ENCODE results near the gene UBE2J1. TPM values are rescaled to one million over a fixed set of nuclear protein-coding genes. Genes with fewer than 3 reads are reported as not detected.

The UBE2J1 gene
- total RNA-seq, 1 experiment from 2014 or later = 23.3 TPM

GRCh38 chr6:89313006-89313405, 39.5 kb downstream of the UBE2J1 start:
- Histone ChIP-seq H3K4me1 (ENCODE audit: control insufficient read depth in 1 of 2, insufficient read depth in 2 of 2, low read length in 2 of 2) (peaks cover 5 to 22% of the 10 kb centered on the region in 2 experiments; a peak in 2 of 4 replicates), H4K20me1 (ENCODE audit: insufficient read depth) (no peaks in the 10 kb centered on the region), H3K36me3 (ENCODE audit: control insufficient read depth in 1 of 2, insufficient read depth in 2 of 2, low read length in 2 of 2) (no peaks in the 10 kb centered on the region), H3K9ac (ENCODE audit: low read length) (no peak overlapping the region), H3K9me3 (ENCODE audit: control insufficient read depth in 1 of 2, insufficient read depth in 1 of 2, low read depth in 1 of 2, low read length in 2 of 2) (no peaks in the 10 kb centered on the region), H3K4me3 (replicated peaks in 1 of 2; ENCODE audit: low read depth in 1 of 2, low read length in 2 of 2) (no peak overlapping the region), H3K79me2 (ENCODE audit: insufficient read depth, low read length) (no peaks in the 10 kb centered on the region), H3K27me3 (ENCODE audit: insufficient read depth, low read length) (no peaks in the 10 kb centered on the region), H2AFZ (ENCODE audit: low read depth, low read length, poor library complexity, severe bottlenecking) (no peak overlapping the region), H3K9me2 (ENCODE audit: insufficient read depth) (no peaks in the 10 kb centered on the region), H3K4me2 (ENCODE audit: low read length) (no peak overlapping the region), H3K27ac (ENCODE audit: low read depth, low read length) (no peak overlapping the region)
- TF ChIP-seq, protein P1, sequence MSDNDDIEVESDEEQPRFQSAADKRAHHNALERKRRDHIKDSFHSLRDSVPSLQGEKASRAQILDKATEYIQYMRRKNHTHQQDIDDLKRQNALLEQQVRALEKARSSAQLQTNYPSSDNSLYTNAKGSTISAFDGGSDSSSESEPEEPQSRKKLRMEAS (IDR thresholded peaks at IDR 0.05) = 0 out of 2 replicates have a peak, but pooled peaks have one; percentile 21
- TF ChIP-seq SP1 (IDR thresholded peaks at IDR 0.05; ENCODE audit: low read depth) = no peak
- no TSS peak for BruUV-seq (replicated peaks)
- RAD21 ChIA-PET (ENCODE audit: low non-redundant PET in 1 of 2, low total read pairs in 2 of 2, uncharacterized antibody in 2 of 2, unreplicated experiment in 2 of 2) = no interaction called here
- CTCF ChIA-PET = no interaction called here
- POLR2A ChIA-PET = no interaction called here
- intact Hi-C loops (cut with micrococcal nuclease) = no loop called here
- ATAC-seq (no peak), DNase-seq (ENCODE audit: low read depth, low spot score) (no peak)

- no peak overlapping the region for H3K4me2 ChIP-seq (ENCODE audit: low read length)
- ChIA-PET CTCF (no interaction called here), POLR2A (no interaction called here), RAD21 (ENCODE audit: low non-redundant PET in 1 of 2, low total read pairs in 2 of 2, uncharacterized antibody in 2 of 2, unreplicated experiment in 2 of 2) (no interaction called here)
- ATAC-seq (no peak), DNase-seq (ENCODE audit: low read depth, low spot score) (no peak)
- no peak overlapping the region for H3K9ac ChIP-seq (ENCODE audit: low read length)
- H4K20me1 ChIP-seq (ENCODE audit: insufficient read depth) = no peaks in the 10 kb centered on the region
- no peaks in the 10 kb centered on the region for H3K36me3 ChIP-seq (ENCODE audit: control insufficient read depth in 1 of 2, insufficient read depth in 2 of 2, low read length in 2 of 2)
- intact Hi-C loops (cut with micrococcal nuclease) = no loop called here
- BruUV-seq (replicated peaks) = no TSS peak
- no peak overlapping the region for H3K27ac ChIP-seq (ENCODE audit: low read depth, low read length)
- no peaks in the 10 kb centered on the region for H3K79me2 ChIP-seq (ENCODE audit: insufficient read depth, low read length)
- H3K9me2 ChIP-seq (ENCODE audit: insufficient read depth) = no peaks in the 10 kb centered on the region
- TF ChIP-seq ELF1 (IDR thresholded peaks at IDR 0.05; ENCODE audit: borderline replicate concordance, low read depth) (no peak), SIN3A (IDR thresholded peaks at IDR 0.05; ENCODE audit: low read depth) (no peak), RAD21 (IDR thresholded peaks at IDR 0.05; ENCODE audit: low read depth) (peak; percentile 20; the same call in 1 of the 2 replicates), CEBPB (IDR thresholded peaks at IDR 0.05; ENCODE audit: low read depth) (no peak), CTCF (IDR thresholded peaks at IDR 0.05 in 2 of 3, conservative IDR thresholded peaks at IDR 0.05 in 1 of 3; ENCODE audit: borderline replicate concordance in 1 of 3, insufficient read depth in 1 of 3, low read depth in 2 of 3, low read length in 2 of 3) (peak in 1 of 3 experiments; percentile 15; a peak in 1 of 6 replicates)
- H3K9me3 ChIP-seq (ENCODE audit: control insufficient read depth in 1 of 2, insufficient read depth in 1 of 2, low read depth in 1 of 2, low read length in 2 of 2) = no peaks in the 10 kb centered on the region
- H3K27me3 ChIP-seq (ENCODE audit: insufficient read depth, low read length) = no peaks in the 10 kb centered on the region
- H3K4me1 ChIP-seq (ENCODE audit: control insufficient read depth in 1 of 2, insufficient read depth in 2 of 2, low read length in 2 of 2) = peaks cover 5 to 22% of the 10 kb centered on the region in 2 experiments; a peak in 2 of 4 replicates
- no peak overlapping the region for H3K4me3 ChIP-seq (replicated peaks in 1 of 2; ENCODE audit: low read depth in 1 of 2, low read length in 2 of 2)
- no peak overlapping the region for H2AFZ ChIP-seq (ENCODE audit: low read depth, low read length, poor library complexity, severe bottlenecking)
Observed at GRCh38 chr6:89311853-89312531, 40.5 kb downstream of the UBE2J1 start.
